IPS-11a (cell line): Measurements from ENCODE around the gene TMEM151A.
"Not testable (repeated sequence)": the region's sequence is repeated elsewhere in the genome, so short reads cannot be mapped to it uniquely, and the experiment has no call there.

ENCODE experiments used
- H3K4me3 ChIP-seq: one replicate; pipeline ENCODE4 v1.5.1; 2013; ENCODE audit warnings: low read depth, low read length, control low read depth

The TMEM151A gene

DNA sequence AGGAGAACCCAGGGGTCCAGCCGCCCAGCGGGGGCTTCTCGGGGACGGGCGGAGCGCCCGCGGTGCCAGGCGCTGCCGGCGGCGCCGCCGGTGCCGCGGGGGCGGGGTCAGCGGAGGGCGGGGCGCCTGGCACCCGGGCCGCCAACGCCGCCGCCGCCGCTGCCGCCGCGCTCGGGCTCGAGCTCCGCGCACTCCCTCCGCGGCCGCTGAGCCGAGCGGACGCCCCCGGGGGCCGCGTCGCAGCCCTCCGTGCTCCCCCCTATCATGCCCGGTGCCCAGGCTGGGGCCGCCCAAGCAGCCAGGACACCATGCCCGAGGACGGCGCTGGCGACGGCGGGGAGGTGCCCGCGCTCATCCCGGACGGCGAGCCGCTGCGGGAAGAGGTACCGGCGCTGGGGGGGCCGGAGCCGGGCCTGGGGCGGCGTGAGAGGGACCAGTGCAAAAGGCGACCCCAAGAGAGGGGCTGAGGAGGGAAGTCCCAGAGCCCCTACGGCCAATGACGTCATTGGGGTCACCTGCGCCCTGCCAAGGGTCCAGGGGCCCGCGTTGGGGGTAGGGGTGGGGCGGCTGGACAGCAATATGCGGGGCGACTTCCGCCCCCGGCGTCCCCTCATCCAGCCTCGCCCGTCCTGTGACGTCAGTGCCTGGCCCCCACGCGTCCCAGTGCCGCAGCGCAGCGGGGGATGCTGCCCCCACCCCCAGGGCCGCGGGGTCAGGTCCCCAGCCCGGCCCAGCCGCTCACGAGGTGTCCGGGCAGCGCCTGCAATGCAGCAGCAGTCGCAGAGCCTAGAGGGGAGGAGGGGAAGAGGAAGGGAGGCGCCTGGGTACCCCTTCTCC lies at the start of gene TMEM151A:
TSS of gene TMEM151A (plus strand) at position 189 of the 837 bp plus-strand sequence. CDS start at position 309, 120 bp downstream.
- H3K4me3 ChIP-seq, result peak within 1 kb of the TSS; percentile 48

DNA sequence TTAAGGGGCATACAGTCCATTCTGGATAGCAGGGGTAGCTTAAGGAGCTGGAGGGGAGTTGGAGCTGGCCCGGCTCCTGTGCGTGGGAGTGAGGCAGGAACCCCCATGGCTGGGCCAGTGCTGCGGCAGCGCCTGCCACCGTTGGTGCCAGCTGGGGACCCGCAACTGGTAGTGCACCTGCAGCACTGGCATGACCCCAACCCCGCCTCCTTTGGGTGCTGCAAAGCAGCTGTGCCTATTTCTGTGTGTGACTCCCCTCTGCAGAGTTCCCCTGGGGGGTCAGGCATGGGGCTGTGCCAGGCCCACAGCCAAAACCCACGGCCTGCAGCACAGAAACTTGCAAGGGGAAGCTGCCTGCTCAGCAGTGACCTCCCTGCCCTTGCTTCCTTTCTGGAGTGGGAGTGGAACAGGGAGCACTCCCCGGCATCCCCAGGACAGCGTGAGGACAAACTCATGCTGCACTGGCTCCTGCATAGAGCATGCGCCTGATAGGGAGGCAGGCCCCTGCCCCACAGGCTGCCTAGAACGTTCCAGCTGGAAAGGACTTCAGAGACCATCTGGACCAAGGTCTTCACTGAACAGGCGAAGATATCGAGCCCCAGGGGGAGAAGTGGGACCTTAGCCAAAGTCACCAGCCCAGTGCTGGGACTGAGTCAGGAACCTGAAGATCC lies 49.5 kb upstream of the TMEM151A start:
- H3K4me3 ChIP-seq, result no peak overlapping the region

DNA sequence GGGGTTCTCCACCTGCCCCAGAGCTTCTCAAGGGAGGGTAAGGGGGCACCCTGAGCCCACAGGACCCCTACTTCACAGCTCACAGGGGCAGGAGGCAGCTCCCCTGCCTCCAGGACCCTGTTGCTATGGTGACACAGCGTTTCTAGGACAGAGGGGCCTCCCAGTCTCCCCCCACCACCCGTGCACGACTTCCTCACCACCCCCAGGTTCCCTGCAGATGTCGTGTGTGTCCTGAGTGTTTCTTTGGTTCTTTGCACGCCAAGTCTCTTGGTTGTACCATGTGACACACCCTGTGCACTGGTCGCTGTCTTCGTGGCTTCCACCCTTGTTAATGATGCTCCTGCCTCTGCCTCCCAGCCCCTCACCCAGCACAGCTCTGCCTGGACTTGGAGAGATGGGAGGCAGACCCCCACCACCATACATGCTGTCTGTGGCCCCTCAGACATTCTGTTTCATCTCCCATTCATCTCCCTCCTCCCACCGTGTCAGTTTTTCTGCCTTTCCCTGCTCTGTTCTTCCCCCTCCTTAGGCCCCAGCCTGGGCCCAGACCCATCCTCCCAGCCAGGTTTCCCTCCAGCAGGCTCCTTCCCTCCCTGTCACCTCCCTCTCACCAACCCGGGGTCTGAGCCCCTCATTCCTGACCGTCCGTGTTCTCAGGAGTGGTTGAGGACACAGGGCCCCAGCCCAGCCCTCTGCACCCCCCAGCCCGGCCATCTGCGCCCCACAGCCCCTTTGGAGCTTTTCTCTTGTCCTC lies 47.7 kb upstream of the TMEM151A start:
- no peak overlapping the region for H3K4me3 ChIP-seq

DNA sequence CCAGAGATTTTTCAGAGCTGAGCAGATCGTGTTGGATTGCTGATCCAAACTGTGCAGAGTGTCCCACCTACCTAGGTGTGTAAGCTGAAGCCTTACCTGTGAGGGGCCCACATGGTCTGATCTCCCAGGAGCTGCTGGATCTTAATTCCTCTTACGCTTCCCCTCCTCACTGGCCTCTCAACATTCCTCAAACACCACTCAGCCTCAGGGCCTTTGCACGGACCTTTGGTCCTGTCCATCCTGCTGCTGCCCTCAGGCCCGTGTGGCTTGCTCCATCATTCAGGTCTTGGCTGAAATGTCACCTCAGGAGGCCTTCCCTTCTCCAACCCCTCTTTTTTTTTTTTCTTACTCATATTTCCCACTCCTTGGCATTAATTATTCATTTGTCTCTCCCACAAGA lies 44.4 kb upstream of the TMEM151A start:
- no peak overlapping the region for H3K4me3 ChIP-seq

DNA sequence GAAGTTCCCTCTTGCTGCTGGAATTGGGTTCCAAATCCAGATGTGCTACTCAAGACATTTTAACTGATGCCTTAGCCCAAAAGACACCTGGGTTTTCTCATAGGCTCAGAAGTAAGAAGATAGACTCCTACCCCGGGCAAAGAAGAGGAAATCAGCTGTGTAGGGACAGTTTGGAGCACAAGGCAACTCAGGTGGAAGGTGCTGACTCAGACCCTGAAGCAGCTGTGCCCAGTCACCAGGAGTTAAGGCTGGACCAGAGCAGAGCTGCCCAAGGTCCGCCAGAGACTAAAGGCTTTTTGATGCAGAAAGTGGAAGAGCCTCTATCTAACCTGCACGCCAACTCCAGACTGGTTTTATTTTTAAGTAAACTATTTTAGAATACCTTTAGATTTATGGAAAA lies 43.9 kb upstream of the TMEM151A start:
- H3K4me3 ChIP-seq, result no peak overlapping the region

DNA sequence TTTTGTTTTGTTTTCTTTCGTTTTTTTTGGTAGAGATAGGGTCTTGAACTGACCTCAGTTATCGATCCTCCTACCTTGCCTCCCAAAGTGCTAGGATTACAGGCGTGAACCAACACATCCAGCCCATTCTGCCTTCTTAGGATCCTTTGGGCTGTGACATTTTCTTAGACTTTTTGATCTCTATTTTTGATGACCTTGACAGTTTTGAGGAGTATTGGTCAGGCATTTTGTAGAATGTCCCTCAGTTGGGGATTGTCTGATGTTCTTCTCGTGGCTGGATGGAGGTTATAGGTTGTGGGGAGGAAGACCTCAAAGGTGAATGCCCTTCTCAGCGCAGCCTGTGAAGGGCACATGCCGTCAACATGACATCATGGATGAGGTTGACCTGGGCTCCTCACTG lies 42.8 kb upstream of the TMEM151A start:
- no peak overlapping the region for H3K4me3 ChIP-seq

DNA sequence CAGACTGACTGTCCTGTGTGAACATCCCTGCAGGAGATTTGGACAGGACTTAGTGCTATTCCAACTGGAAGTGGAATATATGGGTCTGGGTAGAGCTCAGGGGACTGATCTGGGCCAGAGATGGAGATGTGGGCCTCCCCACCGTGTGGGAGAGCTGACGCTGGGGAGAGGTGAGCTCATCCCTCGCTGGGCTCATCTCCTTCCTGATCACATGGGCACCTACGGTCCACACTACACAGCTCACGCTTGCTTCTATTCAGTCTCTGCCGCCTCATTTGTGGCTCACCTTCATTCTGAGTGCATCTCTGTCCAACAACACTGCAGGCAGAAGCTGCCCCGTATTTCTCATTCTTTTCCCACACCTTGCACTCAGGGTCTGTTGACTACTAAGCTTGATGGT lies 39.9 kb upstream of the TMEM151A start:
- H3K4me3 ChIP-seq, result no peak overlapping the region

DNA sequence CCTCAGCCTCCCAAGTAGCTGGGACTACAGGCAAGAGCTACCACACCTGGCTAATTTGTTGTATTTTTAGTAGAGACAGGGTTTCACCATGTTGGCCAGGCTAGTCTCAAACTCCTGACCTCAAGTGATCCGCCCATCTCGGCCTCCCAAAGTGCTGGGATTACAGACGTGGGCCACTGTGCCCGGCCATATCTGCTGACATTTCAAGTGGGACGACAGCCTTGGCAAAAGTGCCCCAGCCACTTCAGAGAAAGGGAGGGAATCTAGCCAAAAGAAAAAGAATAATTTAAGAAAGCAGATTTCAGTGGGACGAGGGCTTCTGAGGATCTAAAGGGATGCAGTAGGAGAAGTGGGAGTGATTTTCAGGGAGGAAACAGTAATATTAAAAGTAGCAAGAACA lies 38.6 kb upstream of the TMEM151A start:
- not testable (repeated sequence) for H3K4me3 ChIP-seq

DNA sequence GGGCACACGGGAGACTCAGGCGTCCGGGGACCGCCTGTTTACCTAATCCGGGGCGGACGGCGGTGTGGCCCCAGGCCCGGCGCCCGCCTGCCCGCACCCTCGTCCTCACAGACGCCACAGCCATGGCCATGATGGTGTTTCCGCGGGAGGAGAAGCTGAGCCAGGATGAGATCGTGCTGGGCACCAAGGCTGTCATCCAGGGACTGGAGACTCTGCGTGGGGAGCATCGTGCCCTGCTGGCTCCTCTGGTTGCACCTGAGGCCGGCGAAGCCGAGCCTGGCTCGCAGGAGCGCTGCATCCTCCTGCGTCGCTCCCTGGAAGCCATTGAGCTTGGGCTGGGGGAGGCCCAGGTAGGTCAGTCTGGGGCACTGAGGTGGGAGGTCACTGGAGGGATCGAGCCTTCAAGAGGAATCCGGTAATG lies 33.2 kb upstream of the TMEM151A start:
- H3K4me3 ChIP-seq, result peak overlapping the region; percentile 73

DNA sequence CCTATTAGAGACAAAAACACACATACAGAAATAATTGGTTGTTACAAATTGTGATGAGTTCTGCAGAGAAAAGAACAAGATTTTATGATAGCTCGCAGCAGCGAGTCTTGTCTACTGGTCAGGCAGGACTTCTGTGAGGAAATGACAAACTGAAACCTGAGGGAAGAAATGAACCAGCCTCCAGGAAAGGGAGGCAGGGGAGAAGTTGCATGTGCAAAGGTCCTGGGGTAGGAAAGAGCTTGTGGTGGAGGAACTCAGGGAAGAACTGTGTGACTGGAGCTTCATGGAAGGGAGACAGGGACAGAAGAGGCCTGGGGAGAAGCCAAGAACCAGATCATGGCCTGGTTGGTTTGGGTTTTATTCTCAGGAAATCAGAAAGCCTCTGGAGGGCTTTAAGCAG lies 32.5 kb upstream of the TMEM151A start:
- no peak overlapping the region for H3K4me3 ChIP-seq

DNA sequence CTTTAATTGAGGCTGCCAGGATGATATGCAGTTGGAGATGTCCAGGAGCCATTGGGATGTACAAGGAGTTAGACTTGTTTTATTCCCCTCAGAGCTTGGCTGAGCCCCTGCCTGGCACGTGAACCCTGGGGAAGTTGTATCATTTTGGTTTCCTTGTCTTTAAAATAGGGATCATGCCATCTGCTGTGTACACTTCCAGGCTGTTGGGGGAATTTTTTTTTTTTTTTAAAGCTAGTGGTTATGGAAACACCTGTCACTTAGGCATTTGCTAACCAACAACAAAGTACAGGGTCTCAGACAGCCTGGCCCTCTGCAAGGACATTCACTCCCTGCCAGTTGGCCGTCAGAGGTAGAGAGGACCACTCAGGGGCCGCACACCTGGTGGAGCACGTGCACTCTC lies 31.7 kb upstream of the TMEM151A start:
- no peak overlapping the region for H3K4me3 ChIP-seq

DNA sequence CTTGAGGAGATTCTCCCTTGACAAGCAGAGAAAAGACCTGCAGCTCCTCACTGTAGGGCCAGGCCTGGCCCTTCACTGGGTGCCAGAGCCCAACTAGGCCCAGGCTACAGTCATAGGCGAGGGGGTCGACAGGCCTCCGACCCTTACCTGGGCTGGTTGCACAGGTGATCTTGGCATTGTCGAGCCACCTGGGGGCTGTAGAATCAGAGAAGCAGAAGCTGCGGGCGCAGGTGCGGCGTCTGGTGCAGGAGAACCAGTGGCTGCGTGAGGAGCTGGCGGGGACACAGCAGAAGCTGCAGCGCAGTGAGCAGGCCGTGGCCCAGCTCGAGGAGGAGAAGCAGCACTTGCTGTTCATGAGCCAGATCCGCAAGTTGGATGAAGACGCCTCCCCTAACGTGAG lies 30.1 kb upstream of the TMEM151A start:
- H3K4me3 ChIP-seq, result no peak overlapping the region

DNA sequence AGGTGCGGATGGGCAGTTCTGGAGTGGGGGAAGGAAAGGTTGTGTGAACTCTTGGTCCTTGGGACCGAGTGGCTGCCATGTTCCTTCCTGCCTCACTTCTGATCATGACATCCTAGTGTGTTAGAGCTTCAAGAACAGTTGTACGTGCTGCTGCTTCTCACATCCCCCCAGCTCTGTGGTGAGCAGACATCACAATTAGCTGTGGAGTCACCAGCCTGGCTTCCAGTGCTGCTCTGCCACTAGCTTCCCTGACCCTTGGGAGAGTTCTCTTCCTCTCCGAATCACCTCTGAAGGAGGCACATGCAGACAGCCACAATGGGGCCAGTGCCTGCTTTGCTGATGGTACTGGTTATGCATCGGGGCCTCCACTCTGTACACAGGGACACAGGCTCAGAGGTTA lies 29.5 kb upstream of the TMEM151A start:
- H3K4me3 ChIP-seq, result no peak overlapping the region

DNA sequence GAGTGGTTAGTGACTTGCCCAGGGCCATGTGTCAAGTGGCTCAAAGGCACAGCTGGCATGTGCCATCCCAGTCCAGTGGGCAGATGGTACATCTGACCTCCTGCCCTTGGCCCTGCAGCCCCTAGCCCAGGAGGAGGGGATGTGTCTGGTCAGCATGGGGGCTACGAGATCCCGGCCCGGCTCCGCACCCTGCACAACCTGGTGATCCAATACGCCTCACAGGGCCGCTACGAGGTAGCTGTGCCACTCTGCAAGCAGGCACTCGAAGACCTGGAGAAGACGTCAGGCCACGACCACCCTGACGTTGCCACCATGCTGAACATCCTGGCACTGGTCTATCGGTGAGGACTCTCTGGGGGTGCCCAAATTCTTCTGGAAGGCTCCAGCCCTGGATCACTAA lies 29.0 kb upstream of the TMEM151A start:
- H3K4me3 ChIP-seq, result no peak overlapping the region

DNA sequence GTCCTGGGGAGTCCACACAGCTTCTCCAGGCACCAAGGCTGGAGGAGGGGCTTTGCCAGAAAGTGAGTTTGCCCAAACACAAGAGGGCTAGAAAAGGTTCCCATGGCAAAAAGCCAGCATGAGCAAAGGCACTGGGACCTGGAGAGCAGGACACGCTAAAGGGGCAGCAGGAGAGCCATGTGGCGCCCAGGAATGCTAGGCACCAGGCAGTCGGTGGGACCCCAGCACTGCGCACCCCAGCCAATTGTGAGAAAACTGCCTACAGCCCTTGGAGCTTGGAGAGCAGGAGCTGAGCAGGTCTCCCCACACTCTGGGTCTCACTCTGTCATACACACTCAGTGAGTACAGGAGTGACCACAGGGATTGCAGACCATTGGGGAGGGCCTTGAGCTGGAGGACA lies 28.5 kb upstream of the TMEM151A start:
- H3K4me3 ChIP-seq, result no peak overlapping the region

DNA sequence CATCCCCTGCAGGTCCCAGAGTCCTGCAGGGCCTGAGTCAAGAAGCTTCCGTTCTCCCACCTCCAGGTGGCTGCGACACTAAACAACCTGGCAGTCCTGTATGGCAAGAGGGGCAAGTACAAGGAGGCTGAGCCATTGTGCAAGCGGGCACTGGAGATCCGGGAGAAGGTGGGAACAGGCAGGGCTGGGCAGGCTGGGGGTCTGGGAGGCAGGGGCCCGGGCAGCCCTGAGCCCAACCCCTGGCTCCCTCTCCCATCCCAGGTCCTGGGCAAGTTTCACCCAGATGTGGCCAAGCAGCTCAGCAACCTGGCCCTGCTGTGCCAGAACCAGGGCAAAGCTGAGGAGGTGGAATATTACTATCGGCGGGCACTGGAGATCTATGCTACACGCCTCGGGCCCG lies 27.9 kb upstream of the TMEM151A start:
- H3K4me3 ChIP-seq, result no peak overlapping the region

DNA sequence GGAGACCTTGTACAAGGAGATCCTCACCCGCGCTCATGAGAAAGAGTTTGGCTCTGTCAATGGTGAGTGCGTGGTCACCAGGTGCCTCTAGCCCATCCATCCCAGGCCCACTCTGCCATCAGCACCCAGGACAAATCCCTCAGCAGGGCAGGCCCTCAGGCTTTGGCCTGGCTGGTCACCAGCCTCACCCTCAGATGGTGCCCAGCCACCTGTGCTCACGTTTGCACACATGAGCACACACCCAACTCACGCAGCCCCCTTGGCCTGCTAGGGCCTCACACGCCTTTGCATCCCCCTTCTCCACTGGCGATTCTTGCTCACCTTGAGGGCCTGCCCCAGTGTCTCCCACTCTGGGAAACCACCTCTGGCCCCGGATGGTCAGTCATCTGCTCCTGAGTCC lies 27.3 kb upstream of the TMEM151A start:
- no peak overlapping the region for H3K4me3 ChIP-seq

DNA sequence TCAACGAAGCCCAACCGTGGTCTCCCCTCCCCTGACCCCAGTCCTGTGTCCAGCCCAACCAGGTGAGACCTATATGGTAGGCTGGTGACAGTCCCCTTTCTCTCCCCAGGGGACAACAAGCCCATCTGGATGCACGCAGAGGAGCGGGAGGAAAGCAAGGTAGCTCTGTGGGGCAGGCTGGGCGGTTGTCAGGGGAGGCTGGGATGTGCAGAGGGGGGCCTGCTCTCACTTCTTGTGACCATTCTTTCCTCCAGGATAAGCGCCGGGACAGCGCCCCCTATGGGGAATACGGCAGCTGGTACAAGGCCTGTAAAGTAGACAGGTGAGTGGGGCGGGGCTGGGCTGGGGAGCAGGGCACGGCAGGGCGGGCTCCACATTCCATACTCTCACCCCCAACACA lies 26.8 kb upstream of the TMEM151A start:
- H3K4me3 ChIP-seq, result no peak overlapping the region

DNA sequence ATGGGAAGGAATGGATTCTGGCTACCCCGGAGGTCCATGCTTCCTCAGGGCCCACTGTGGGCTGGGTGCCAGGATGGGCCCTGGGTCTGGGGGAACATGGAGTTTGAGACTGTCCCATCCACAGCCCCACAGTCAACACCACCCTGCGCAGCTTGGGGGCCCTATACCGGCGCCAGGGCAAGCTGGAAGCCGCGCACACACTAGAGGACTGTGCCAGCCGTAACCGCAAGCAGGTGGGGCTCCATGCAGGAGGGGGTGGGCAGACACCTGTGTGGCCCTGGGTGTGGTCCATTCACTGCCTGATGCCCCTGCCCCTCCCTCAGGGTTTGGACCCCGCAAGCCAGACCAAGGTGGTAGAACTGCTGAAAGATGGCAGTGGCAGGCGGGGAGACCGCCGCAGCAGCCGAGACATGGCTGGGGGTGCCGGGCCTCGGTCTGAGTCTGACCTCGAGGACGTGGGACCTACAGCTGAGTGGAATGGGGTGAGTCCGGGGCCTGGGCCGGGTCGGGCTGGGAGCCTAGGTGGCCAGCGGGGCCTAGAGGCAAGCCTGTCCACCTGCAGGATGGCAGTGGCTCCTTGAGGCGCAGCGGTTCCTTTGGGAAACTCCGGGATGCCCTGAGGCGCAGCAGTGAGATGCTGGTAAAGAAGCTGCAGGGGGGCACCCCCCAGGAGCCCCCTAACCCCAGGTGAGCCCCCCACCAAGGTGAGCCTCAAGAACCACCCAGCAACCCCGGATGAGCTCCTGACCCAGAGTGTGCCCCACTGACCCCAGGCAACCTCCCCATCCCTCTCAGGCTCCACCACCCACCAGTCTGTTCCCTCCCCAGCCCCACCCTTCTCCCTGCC lies 25.9 kb upstream of the TMEM151A start:
- no peak overlapping the region for H3K4me3 ChIP-seq

DNA sequence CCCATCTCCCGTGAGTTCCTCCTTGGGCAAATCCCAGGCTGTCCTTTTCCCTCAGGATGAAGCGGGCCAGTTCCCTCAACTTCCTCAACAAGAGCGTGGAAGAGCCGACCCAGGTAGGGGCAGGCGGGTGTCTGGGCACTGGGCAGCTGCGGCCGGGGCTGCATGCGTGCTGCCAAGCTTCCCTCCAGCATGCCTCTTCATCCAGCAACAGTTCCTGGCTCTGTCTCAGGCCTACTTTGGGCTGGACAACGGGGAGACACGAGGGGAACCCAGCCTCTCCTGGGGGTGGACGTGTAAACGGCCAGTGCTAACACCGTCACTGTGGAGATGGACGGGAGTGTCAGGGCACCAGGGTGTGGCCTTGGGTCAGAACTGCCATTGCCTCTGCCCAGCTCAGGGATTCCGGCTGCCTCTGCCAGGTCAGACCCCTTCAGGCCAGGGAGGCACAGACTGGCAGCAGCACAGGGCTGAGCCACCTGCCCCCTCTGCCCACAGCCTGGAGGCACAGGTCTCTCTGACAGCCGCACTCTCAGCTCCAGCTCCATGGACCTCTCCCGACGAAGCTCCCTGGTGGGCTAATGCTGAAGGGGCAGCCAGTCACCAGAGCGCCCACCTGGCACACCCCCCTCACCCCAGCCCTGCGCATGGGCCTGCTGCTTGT lies 25.2 kb upstream of the TMEM151A start:
- H3K4me3 ChIP-seq, result no peak overlapping the region
